Astrocyte (in vitro differentiated cells and primary cell): ENCODE results near the gene ARSG. TPM values are rescaled to one million over a fixed set of nuclear protein-coding genes. Genes with fewer than 3 reads are reported as not detected.

ENCODE experiments used
- DNase-seq: peaks from one replicate; pipeline ENCODE4 v3.0.0-alpha.2; 2010; ENCODE audit warnings: low read depth
- FAIRE-seq: peaks from 2 replicates; lab custom pipeline; 2011; peaks lifted over from hg19 to GRCh38; lab: Jason Lieb, UNC
- H2AFZ ChIP-seq: 2 replicates; pipeline ENCODE4 v1.6.0; 2012; ENCODE audit warnings: low read depth, low read length, inconsistent platforms
- H3K27ac ChIP-seq: 2 replicates; pipeline ENCODE4 v1.5.1; 2011; ENCODE audit warnings: low read depth, low read length, inconsistent platforms
- H3K27me3 ChIP-seq: 2 replicates; pipeline ENCODE4 v1.6.0; 2011; ENCODE audit warnings: low read length, inconsistent platforms; ENCODE audit not compliant: insufficient read depth
- H3K36me3 ChIP-seq: 2 replicates; pipeline ENCODE4 v1.5.1; 2011; ENCODE audit warnings: low read length, inconsistent platforms; ENCODE audit not compliant: insufficient read depth
- H3K4me1 ChIP-seq: 2 replicates; pipeline ENCODE4 v1.5.1; 2011; ENCODE audit warnings: low read length, inconsistent platforms; ENCODE audit not compliant: insufficient read depth
- H3K4me2 ChIP-seq: 2 replicates; pipeline ENCODE4 v1.6.0; 2012; ENCODE audit warnings: low read length, inconsistent platforms
- H3K4me3 ChIP-seq: 2 replicates; pipeline ENCODE4 v1.5.1; 2011; ENCODE audit warnings: low read depth, mild to moderate bottlenecking, low read length, inconsistent platforms; ENCODE audit not compliant: insufficient read depth
- H3K79me2 ChIP-seq: 2 replicates; pipeline ENCODE4 v1.6.0; 2012; ENCODE audit warnings: mild to moderate bottlenecking, low read length, inconsistent platforms; ENCODE audit not compliant: insufficient read depth
- H3K9ac ChIP-seq: 2 replicates; pipeline ENCODE4 v1.6.0; 2012; ENCODE audit warnings: mild to moderate bottlenecking, low read length, inconsistent platforms
- H3K9me3 ChIP-seq: 2 replicates; pipeline ENCODE4 v1.5.1; 2012; ENCODE audit warnings: low read depth, mild to moderate bottlenecking, low read length, inconsistent platforms; ENCODE audit not compliant: insufficient read depth
- H4K20me1 ChIP-seq: 2 replicates; pipeline ENCODE4 v1.6.0; 2012; ENCODE audit warnings: low read length, inconsistent platforms; ENCODE audit not compliant: insufficient read depth
- H3K27ac Mint-ChIP-seq: one replicate; pipeline ENCODE4 v1.8.0; 2021; ENCODE audit warnings: mild to moderate bottlenecking, mixed read lengths; ENCODE audit not compliant: unreplicated experiment
- H3K27me3 Mint-ChIP-seq: one replicate; pipeline ENCODE4 v1.8.0; 2021; ENCODE audit warnings: low read depth, mixed read lengths; ENCODE audit not compliant: unreplicated experiment
- H3K36me3 Mint-ChIP-seq: one replicate; pipeline ENCODE4 v1.8.0; 2021; ENCODE audit warnings: low read depth, mixed read lengths; ENCODE audit not compliant: unreplicated experiment
- H3K4me1 Mint-ChIP-seq: one replicate; pipeline ENCODE4 v1.8.0; 2021; ENCODE audit warnings: low read depth, mixed read lengths; ENCODE audit not compliant: unreplicated experiment
- H3K4me3 Mint-ChIP-seq: one replicate; pipeline ENCODE4 v1.8.0; 2021; ENCODE audit warnings: mild to moderate bottlenecking, moderate library complexity, mixed read lengths; ENCODE audit not compliant: unreplicated experiment
- H3K9me3 Mint-ChIP-seq: one replicate; pipeline ENCODE4 v1.8.0; 2021; ENCODE audit warnings: mild to moderate bottlenecking, mixed read lengths; ENCODE audit not compliant: unreplicated experiment
- CTCF ChIP-seq: IDR thresholded peaks from 2 replicates; pipeline ENCODE4 v1.5.1; 2011; ENCODE audit warnings: low read depth, mild to moderate bottlenecking, inconsistent platforms, low read length, moderate library complexity; ENCODE audit not compliant: insufficient read depth
- EZH2 ChIP-seq: IDR thresholded peaks from 2 replicates; pipeline ENCODE4 v1.6.1; 2012; ENCODE audit warnings: mild to moderate bottlenecking, low read length, inconsistent platforms; ENCODE audit not compliant: insufficient read depth
- total RNA-seq: library from RNA; stranded (reverse); gene quantifications from 2 replicates; pipeline ENCODE4 v1.2.1, GENCODE V29; 2021

ARSG gene
- total RNA-seq, 1 donor from 2014 or later, result 2.6 TPM

- Histone ChIP-seq H3K9ac (no peak overlapping the region), H2AFZ (no peak overlapping the region), H3K4me1 (no peaks in the 10 kb centered on the region), H3K9me3 (no peaks in the 10 kb centered on the region), H3K36me3 (peaks cover 21% of the 10 kb centered on the region), H3K4me2 (no peak overlapping the region), H3K27ac (no peak overlapping the region), H3K79me2 (no peaks in the 10 kb centered on the region), H4K20me1 (peaks cover 3% of the 10 kb centered on the region), H3K4me3 (no peak overlapping the region), H3K27me3 (no peaks in the 10 kb centered on the region)
- peaks cover 23% of the 10 kb centered on the region for H3K9me3 Mint-ChIP-seq
- H3K27ac Mint-ChIP-seq, result no peak overlapping the region
- H3K4me3 Mint-ChIP-seq, result no peak overlapping the region
- FAIRE-seq (no peak), DNase-seq (no peak)
- no peaks in the 10 kb centered on the region for H3K4me1 Mint-ChIP-seq
- peaks cover 43% of the 10 kb centered on the region for H3K36me3 Mint-ChIP-seq
- H3K27me3 Mint-ChIP-seq, result no peaks in the 10 kb centered on the region
- TF ChIP-seq CTCF (no peak), EZH2 (no peak)
These were observed 130.2 kb downstream of the ARSG start for GRCh38 chr17:68421486-68421885.

- Histone ChIP-seq H2AFZ (no peak overlapping the region), H3K36me3 (peaks cover 21% of the 10 kb centered on the region), H3K4me2 (no peak overlapping the region), H3K4me3 (no peak overlapping the region), H3K79me2 (no peaks in the 10 kb centered on the region), H3K9ac (no peak overlapping the region), H3K4me1 (no peaks in the 10 kb centered on the region), H4K20me1 (peaks cover 3% of the 10 kb centered on the region), H3K9me3 (no peaks in the 10 kb centered on the region), H3K27me3 (no peaks in the 10 kb centered on the region), H3K27ac (no peak overlapping the region)
- DNase-seq, result no peak
- peaks cover 20% of the 10 kb centered on the region for H3K9me3 Mint-ChIP-seq
- no peaks in the 10 kb centered on the region for H3K27me3 Mint-ChIP-seq
- TF ChIP-seq EZH2, result no peak
- no peak for TF ChIP-seq CTCF
- FAIRE-seq, result no peak
- H3K36me3 Mint-ChIP-seq, result peaks cover 43% of the 10 kb centered on the region
- H3K4me3 Mint-ChIP-seq, result no peak overlapping the region
- no peaks in the 10 kb centered on the region for H3K4me1 Mint-ChIP-seq
- no peak overlapping the region for H3K27ac Mint-ChIP-seq
These were observed 131.5 kb downstream of the ARSG start for GRCh38 chr17:68422821-68423220.

GRCh38 chr17:68423251-68423650 is 132.0 kb downstream of the ARSG start:
- Histone ChIP-seq H2AFZ (no peak overlapping the region), H3K4me2 (no peak overlapping the region), H3K27ac (no peak overlapping the region), H3K36me3 (peaks cover 21% of the 10 kb centered on the region), H3K4me1 (no peaks in the 10 kb centered on the region), H4K20me1 (peaks cover 3% of the 10 kb centered on the region), H3K27me3 (no peaks in the 10 kb centered on the region), H3K4me3 (no peak overlapping the region), H3K79me2 (no peaks in the 10 kb centered on the region), H3K9ac (no peak overlapping the region), H3K9me3 (no peaks in the 10 kb centered on the region)
- H3K9me3 Mint-ChIP-seq, result peaks cover 15% of the 10 kb centered on the region
- H3K27me3 Mint-ChIP-seq, result no peaks in the 10 kb centered on the region
- TF ChIP-seq EZH2 (no peak), CTCF (no peak)
- no peaks in the 10 kb centered on the region for H3K4me1 Mint-ChIP-seq
- FAIRE-seq (no peak), DNase-seq (no peak)
- H3K4me3 Mint-ChIP-seq, result no peak overlapping the region
- H3K36me3 Mint-ChIP-seq, result peaks cover 43% of the 10 kb centered on the region
- no peak overlapping the region for H3K27ac Mint-ChIP-seq
